HG03066 (cell line): ENCODE results near the gene PRSS58.

Experiments used
- ATAC-seq: cut with Tn5 transposase; IDR thresholded peaks from one replicate; pipeline ENCODE4 v1.9.1; 2021; ENCODE audit warnings: low read depth; ENCODE audit not compliant: unreplicated experiment

PRSS58 gene, protein sequence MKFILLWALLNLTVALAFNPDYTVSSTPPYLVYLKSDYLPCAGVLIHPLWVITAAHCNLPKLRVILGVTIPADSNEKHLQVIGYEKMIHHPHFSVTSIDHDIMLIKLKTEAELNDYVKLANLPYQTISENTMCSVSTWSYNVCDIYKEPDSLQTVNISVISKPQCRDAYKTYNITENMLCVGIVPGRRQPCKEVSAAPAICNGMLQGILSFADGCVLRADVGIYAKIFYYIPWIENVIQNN

DNA sequence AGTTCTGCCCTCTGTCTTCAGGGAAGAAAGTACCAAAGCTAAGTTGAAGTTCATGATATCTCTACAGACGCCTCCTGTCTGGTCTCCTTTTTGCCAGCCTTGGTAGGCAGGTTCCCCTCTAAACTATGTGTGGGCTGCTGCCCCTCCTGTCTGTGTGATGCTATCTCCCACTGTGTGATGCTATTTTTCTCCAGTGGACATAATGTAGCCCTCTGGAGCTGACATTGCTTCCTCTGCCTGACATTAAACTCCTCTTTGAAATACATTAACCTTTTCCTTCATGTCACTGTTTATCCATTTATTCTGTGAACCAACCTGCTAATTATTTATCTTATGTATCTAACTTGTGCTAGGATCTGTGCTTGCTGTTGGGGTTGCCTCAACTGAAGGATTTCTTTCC is at the start of gene PRSS58:
Gene PRSS58 (minus strand): TSS at position 101 of the 400 bp plus-strand sequence. CDS start 351 bp downstream, outside the sequence.
- ATAC-seq, result no peak

DNA sequence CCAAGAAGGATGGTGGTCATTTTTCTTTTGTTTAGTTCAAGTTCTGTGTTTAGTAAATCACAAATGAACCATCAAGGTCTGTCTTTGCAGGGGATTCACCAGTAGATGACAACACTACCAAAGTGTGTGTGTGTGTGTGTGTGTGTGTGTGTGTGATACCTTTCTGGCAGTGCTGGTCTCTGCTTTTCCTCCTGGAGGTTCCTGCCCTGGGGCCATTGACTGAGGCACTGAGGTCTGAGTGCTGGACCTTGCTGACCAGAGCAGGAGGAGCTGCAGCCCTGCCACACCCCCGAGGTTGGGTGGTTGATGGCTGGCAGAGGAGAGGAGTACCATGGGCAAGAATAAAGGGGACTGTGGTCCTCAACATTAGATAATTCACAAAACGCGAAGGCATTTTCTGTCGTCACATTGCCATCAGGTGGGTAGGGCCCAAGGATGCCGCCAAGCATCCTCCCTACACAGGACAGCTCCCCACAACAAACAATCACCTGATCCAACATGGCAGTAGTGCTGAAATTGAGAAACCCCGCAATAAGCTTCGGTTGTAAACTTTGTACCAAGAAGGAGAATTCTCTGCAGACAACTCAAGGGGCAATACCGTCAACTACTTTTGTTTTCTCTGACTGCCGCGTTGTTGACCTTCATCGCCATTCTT is 49.5 kb upstream of the PRSS58 start:
- no peak for ATAC-seq

DNA sequence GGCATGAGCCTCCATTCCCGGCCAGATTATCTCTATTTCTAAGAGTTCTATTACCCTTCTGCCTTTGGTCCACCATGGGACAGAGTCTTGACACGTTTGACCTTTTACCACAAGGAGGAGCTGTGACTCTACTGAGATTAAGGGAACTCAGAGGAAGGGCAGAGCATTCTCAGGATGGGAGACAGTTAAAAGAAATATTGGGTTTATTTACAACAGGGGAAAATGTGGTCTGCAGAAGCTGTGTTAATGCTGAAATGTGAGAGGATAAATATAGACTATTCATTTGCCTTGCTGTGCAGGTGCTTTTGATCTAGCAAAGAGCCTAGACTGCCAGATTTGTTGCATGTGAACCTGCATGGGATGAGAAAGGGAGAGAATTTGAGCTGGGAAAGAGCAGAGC is 45.8 kb upstream of the PRSS58 start:
- no peak for ATAC-seq

DNA sequence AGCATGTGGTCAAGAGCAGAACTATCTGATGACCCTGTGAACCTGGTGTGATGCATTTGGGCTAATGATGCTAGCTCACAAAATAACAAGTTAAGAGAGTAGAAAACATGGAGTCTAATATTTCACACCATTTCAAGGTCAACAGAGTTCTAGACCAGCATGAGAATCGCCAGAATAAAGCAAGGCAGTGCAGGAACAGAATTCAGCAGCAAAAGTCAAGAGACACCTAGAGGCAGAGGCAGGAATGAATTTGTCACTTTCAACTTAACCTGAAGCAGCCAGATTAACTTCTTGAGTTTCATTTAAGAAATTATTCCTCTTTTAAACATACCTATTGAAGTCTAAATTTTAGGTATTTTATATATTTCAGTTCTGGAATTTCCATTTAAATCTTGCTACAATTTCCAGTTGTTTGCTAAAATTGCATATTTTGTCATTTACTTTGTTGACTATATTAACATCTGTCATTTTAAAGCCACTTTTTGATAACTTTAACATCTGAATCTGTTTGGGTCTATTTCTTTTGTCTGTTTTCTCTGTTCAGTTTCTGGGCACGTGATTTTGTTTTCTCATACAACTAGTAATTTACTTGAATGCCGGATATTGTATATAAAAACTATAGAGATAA is 44.2 kb upstream of the PRSS58 start:
- ATAC-seq, result no peak

DNA sequence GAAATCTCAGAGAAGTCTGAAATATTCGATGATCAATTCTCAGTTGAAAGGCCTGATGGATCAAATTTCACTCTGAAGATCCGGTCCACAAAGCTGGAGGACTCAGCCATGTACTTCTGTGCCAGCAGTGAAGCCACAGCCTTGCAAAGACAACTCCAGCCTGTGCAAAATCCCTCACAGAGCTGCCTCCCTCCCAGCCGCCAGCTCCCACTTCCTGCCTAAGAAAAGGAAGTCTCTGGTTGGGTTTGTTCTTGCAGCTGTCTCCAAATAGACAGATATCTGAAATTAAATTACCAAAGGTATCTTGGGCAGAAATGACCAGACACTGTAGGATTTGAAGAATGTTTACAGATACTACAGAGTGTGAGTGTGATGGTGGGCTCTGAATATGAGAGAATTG is 43.4 kb upstream of the PRSS58 start:
- no peak for ATAC-seq

DNA sequence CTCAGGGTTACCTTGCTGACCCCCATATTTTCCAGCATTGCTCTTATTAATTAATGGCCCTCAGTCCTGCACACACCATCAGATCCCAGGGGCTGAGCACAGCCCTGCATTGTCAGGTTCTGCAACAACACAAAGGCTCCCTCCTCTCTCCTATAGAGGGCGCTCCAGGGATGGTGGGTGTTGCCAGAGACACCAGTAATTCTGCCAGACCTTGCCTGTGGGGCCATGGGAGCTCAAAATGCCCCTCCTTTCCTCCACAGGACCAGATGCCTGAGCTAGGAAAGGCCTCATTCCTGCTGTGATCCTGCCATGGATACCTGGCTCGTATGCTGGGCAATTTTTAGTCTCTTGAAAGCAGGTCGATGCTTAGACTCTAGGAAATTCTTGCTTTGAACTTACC is 42.8 kb upstream of the PRSS58 start:
- no peak for ATAC-seq

DNA sequence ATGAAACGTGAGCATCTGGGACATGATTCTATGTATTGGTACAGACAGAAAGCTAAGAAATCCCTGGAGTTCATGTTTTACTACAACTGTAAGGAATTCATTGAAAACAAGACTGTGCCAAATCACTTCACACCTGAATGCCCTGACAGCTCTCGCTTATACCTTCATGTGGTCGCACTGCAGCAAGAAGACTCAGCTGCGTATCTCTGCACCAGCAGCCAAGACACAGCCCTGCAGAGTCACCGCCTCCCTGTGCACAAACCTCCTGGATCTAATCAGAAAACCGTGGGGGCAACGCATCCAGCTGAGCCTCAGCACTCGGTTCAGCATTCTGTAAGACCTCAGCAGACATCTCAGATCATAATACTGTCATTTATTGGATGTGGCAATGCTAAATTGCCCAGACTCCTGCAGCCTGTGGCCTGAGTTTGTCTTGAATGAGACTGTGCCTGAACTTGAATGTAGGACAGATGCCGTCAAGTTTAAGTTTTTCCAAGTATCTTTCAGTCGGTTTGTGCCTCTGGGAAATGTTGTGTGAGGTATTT is 41.5 kb upstream of the PRSS58 start:
- ATAC-seq, result no peak

DNA sequence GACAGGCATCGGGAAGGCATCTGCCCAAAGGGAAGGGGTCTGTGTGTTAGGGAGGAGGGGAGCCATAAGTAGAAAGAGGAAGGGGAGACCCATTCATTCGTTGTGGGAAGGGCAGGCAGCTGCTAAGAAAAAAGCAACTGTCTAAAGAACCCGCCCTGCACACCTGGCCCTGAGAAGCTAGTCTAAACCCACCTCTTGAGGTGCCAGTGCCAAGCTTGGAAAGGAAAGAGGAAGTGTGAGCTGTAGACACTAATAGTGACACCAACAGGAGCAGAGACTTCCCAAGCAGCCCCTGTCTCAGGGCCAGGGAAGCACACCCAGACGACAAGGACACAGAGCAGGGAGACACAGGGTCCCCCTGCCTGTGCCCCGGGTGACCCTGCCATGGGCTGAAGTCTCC is 40.8 kb upstream of the PRSS58 start:
- ATAC-seq, result no peak

DNA sequence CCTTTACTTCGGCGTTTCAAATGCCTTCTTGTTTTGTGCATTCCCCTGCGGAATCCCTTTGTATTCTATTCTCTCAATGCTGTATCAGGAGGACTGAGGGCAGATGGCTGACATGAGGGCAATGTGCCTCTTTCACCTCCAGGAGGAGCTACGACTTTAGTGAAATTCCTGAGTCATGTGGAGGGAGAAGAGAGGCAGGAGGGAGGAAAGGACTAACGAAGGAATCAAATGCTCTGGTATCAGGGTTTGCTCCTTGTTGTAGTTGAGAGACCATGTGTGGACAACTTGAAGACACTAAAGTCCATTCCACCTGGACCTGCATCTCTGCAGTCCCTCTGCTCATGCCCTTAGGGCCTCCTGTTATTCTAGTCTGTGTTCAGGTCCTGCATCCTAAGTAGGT is 40.2 kb upstream of the PRSS58 start:
- no peak for ATAC-seq

DNA sequence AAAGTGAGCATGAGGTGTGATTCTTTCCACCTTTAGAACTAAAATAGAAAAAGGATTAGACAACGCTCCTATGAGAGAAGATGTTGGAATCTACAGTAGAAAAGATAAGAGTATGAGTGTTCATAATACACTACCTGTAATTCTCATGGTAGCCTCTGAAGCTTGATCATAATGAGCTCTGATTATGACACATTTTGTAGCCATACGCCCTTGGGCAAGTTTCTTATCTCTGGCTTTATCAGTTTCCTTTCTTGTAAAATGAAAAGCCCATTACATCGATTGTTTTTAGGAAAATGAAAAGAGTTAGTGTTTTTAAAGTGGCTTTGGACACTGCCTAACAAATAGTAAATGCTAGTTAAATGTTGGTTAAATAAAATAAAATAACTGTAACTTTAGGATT is 22.4 kb upstream of the PRSS58 start:
- no peak for ATAC-seq

DNA sequence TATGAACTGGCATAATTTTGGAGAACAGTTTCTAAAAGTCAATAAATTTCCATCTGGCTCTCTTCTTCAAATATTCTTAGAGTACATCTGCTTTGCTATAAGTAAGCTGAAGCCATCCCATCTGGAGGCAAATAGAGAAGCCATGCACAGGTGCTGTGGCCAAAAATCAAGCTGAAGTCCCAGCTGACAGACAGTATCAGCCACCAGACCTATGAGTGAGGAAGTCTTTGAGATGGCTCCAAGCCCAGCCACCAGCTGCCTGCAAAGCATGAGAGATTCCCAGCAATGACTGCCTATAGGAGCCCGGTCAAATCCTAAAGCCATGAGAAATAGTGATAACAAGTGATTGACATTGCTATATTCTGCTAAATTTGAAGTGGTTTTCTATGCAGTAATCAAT is 21.7 kb upstream of the PRSS58 start:
- ATAC-seq, result no peak

DNA sequence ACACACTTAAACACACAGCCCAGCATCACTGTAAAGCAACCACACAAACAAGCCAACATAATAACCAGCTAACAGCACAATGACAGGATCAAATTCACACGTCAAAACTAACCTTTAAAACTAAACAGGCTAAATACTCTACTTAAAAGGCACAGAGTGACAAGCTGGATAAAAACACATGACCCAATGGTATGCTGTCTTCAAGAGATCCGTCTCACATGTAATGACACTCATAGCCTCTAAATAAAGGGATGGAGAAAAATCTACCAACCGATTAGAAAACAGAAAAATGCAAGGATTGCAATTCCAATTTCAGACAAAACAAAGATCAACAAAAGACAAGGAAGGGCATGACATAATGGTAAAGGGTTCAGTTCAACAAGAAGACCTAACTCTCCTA is 17.2 kb upstream of the PRSS58 start:
- no peak for ATAC-seq

DNA sequence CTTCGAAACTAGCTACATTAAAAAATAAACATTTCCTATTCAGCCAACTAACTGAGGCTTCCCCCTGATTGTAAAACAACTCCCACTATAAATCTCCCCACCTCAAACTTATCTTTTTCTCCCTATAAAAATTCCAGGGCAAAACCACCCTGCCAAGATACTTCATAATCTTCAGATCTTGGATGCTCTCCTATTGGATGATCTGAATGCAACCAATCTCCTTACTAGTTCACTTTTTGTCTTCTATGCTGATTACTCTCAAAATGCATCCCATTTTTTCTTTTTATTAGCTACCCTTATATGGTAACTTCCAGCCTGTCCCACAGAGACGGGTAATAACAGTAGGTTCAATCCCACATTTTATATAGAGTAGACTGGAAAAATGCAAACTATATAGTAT is 15.0 kb upstream of the PRSS58 start:
- no peak for ATAC-seq

DNA sequence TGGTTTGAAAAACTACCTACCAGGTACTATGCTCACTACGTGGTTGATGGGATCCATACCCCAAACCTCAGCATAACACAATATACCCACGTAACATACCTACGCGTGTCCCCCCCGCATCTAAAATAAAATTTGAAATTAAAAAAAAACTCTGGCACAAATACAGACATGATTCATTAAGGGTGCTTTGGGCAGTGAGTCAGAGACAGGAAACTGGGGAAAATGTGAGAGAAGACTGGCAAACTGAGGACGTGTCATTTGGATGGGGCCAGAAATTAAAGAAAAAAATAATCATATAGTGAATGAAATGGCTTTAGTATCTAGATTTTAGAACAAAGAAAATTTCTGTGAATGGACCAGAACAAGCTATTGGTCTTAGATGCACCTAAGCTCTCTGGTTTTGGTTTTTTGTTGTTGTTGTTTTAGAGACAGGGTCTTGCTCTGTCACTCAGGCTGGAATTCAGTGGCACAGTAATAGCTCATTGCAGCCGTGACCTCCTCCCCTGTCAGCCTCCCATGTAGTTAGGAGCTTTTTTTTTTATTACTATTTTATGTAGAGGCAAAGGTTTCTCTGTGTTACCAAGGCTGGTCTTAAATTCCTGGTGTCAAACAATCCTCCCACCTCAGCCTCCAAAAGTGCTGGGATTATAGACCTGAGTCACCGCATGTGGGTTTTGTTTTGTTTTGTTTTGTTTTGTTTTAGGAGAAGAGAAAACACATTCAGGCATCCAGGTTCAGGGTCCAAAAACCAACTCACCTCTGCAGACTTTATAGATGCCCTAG is 5.9 kb upstream of the PRSS58 start:
- no peak for ATAC-seq

DNA sequence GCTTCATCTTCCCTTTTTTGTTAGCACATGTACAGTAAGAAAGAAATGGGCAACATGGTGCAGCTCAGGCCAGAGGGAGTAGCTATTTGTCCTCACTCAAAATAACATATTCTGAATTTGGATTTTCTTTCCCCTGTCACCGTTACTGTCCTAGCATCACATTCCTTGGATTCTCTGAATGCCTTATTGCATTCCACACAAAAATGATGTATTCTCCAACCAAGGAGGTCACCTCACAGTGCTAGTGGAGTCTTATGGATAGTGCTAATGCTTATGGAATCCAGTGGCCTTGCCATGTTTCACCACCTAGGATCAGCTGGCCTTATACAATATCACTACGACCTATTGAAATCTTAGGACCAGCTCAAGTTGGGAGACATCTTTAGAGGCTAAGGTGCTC is 7.2 kb downstream of the PRSS58 start:
- no peak for ATAC-seq

DNA sequence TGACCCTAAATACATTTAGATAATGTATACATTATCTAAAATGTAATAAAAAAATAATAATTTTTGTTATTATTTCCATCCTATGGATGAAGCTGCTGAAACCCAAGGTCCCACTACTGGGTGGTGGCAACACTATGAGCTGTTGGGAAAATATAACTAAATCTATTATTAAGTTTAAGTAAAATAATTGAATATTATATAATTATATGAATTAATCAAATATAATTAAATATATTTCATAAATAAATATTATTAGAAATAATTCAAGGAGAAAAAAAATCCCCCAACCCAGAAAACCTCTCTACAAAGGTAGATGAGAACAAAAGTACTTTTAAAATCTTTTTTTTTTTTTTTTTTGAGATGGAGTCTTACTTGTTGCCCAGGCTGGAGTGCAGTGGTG is 7.9 kb downstream of the PRSS58 start:
- no peak for ATAC-seq

DNA sequence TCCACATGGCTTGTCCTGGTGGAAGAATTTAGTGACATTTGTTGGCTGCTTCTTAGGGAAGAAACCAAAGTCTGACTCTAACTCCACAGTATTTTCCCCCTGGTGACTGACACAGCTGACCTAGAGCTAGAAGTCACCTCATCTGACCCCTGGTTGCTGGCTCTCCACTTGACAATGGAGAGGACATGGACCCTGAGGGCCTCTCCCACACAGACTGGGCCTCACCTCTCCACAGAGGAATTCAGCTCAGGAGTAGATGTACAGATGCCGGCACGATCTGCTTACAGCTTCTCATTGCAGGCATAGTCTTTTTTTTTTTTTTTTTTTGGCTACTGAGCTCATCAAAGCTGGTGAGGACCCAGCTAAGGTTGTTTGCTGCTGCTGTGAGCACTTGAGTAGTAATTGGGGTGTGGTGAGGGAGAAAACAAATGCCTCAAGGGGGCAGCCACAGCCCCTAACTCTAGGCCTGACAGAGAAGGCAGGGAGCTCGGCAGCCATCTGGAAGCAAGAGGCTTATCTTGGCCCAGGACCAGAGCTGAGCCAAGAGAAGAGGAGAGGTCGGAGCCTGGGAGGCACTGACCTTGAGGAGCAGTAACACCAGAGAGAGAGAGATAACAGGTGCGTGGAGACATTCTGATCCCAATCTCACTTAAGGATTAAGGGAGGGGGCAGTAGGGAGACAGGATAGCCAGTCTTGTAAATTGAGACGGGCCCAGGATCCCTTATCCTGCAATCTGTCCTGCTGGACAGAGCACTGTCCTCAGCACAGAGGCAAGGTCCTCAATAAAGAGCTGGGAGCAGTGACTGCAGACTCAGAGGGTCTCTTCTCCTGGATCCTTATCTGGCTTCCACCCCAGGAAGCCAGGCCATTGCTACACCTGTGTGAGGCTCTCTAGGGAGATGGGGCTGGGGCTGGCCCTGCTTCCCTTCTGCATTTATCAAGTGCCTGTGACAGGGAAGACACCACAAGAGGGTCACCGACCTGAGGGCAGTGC is 9.4 kb downstream of the PRSS58 start:
- no peak for ATAC-seq

DNA sequence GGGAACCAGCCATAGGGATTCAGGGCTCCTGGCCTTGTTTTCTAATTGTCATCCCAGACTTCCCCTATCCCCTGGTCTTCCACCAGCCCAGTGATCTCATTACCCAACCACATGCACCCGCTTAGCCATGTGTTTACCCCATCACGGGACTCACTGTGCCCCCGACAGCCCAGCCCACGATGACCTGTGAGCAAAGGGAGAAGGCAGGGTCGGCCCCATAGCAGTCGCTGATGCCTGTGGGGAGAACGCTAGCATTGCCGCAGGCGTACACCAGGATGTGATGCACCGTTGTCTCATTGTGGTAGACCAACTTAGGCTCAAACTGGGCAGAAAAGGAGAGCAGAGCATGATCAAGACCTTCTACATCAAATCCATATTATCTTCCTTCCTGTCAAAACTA is 14.0 kb downstream of the PRSS58 start:
- no peak for ATAC-seq

DNA sequence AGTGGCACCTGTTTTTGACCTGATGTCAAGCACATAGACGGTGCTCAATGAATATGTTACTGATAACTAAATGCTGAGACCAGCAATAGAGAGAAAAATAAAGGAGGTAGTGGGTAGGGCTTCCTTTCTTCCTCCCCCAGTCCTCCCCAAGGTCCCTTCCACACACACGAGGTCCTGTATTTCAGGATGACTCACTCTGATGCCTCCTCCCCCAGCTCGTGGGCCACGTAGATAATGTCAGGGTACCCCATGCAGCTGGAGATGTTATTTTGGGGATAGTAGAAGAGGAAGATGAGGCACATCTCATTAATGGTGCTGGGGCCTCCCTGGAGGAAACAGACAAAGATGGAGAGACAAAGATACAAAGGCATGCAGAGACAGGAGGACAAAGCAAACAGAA is 17.3 kb downstream of the PRSS58 start:
- no peak for ATAC-seq

DNA sequence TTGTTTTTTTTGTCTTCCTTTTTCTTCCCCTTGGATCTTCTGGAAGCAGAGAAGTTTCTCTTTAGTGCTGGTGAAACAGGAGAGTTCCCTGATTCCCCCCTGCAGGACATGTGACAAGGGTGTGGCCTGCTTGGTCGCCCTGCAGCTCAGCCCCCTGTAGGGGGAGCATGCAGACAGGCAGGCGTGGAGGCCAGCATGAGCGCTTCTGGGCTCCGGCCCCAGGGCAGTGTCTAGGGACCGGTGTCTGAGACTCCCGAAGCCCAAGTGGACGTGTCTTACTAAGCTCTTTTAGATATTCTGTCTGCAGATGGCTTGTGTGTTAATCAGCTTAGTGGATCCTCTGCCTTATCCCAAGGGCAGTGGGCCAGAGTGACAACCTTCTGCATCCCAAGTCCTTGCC is 26.1 kb downstream of the PRSS58 start:
- ATAC-seq, result no peak
